A549 (cell line): Measurements from ENCODE around the gene CNTNAP2. TPM values are rescaled to one million over a fixed set of nuclear protein-coding genes. Genes with fewer than 3 reads are reported as not detected.

ENCODE experiments used
- ATAC-seq, 2 experiments: fragments of 200-7000 bp in 1 of 2; fragments of >200 bp in 1 of 2; cut with Nextera tagmentation in 1 of 2; cut with Tn5 transposase in 1 of 2; 3 replicates each; pipeline versions ENCODE4 v1.8.0 to v1.9.1; 2018 to 2020; ENCODE audit warnings: mild to moderate bottlenecking in 1 of 2, moderate library complexity in 1 of 2
- CTCF ChIA-PET: fragments of 300-600 bp; sonication (Branson Sonifier 250); formaldehyde crosslinking; extraction: SDS; loops from one replicate; lab custom pipeline; 2021; ENCODE audit warnings: antibody characterized with exemption, inconsistent platforms; lab: Yijun Ruan, JAX
- POLR2A ChIA-PET: fragments of 350-600 bp; formaldehyde crosslinking; extraction: SDS; loops from one replicate; lab custom pipeline; 2021; ENCODE audit warnings: antibody characterized with exemption, inconsistent platforms; lab: Yijun Ruan, JAX
- DNase-seq, 2 experiments: peaks; one replicate each; pipeline versions ENCODE4 v3.0.0 to v3.0.0-alpha.2; 2011 to 2016; ENCODE audit warnings: low read depth in 1 of 2, low spot score in 1 of 2
- FAIRE-seq: peaks from 2 replicates; lab custom pipeline; 2011; peaks lifted over from hg19 to GRCh38; lab: Jason Lieb, UNC
- H3K27ac ChIP-seq, 2 experiments: fragments of >200 bp; sonication (Bioruptor Twin); formaldehyde crosslinking; 3 replicates each; pipeline ENCODE4 v1.5.1; 2016 to 2017
- H3K4me1 ChIP-seq: fragments of >200 bp; sonication (Bioruptor Twin); formaldehyde crosslinking; 3 replicates; pipeline ENCODE4 v1.6.1; 2016
- H3K4me2 ChIP-seq: fragments of >200 bp; sonication (Bioruptor Twin); formaldehyde crosslinking; 3 replicates; pipeline ENCODE4 v1.6.1; 2016
- H3K4me3 ChIP-seq: fragments of >200 bp; sonication (Bioruptor Twin); formaldehyde crosslinking; 3 replicates; pipeline ENCODE4 v1.5.1; 2016
- H3K9me3 ChIP-seq: fragments of >200 bp; sonication (Bioruptor Twin); formaldehyde crosslinking; 3 replicates; pipeline ENCODE4 v1.6.1; 2016
- BHLHE40 ChIP-seq: IDR thresholded peaks from 2 replicates; pipeline ENCODE4 v1.6.1; 2012; ENCODE audit warnings: low read depth, low read length, inconsistent platforms
- CEBPB ChIP-seq, 2 experiments: fragments of >200 bp in 1 of 2; sonication (Bioruptor Twin) in 1 of 2; formaldehyde crosslinking in 1 of 2; IDR thresholded peaks; 2 replicates each; pipeline ENCODE4 v1.6.1; 2012 to 2016
- CHD2 ChIP-seq: fragments of 150-350 bp; IDR thresholded peaks from 2 replicates; pipeline ENCODE4 v1.6.1; 2014; ENCODE audit warnings: low read length; ENCODE audit not compliant: partially characterized antibody
- CTCF ChIP-seq: fragments of >200 bp; sonication (Bioruptor Twin); formaldehyde crosslinking; IDR thresholded peaks from 3 replicates; pipeline ENCODE4 v1.5.1; 2016
- EHF ChIP-seq: fragments of 250-450 bp; sonication (Bioruptor Pico); IDR thresholded peaks from 2 replicates; pipeline ENCODE4 v1.5.0; 2020; ENCODE audit warnings: mild to moderate bottlenecking
- EHMT2 ChIP-seq: fragments of 200-600 bp; sonication (generic); IDR thresholded peaks from 2 replicates; pipeline ENCODE4 v1.6.1; 2016; ENCODE audit warnings: antibody characterized with exemption, low read depth, mild to moderate bottlenecking, moderate library complexity
- FOSB ChIP-seq: fragments of 250-450 bp; sonication (Bioruptor Pico); IDR thresholded peaks from 2 replicates; pipeline ENCODE4 v1.5.0; 2020; ENCODE audit warnings: mild to moderate bottlenecking, moderate library complexity
- HOXB13 ChIP-seq: fragments of 250-450 bp; sonication (Bioruptor Pico); IDR thresholded peaks from 2 replicates; pipeline ENCODE4 v1.5.0; 2020; ENCODE audit warnings: low read depth, mild to moderate bottlenecking, moderate library complexity
- HOXB5 ChIP-seq: fragments of 250-450 bp; sonication (Bioruptor Pico); IDR thresholded peaks from 2 replicates; pipeline ENCODE4 v1.5.0; 2020; ENCODE audit warnings: mild to moderate bottlenecking, moderate library complexity
- JUNB ChIP-seq: fragments of >200 bp; sonication (Bioruptor Twin); formaldehyde crosslinking; IDR thresholded peaks from 2 replicates; pipeline ENCODE4 v1.6.1; 2016
- MAZ ChIP-seq: fragments of 150-350 bp; IDR thresholded peaks from 2 replicates; pipeline ENCODE4 v1.6.1; 2014; ENCODE audit warnings: antibody characterized with exemption, low read depth, low read length, borderline replicate concordance
- MYC ChIP-seq: IDR thresholded peaks from 2 replicates; pipeline ENCODE4 v1.6.1; 2012; ENCODE audit warnings: mild to moderate bottlenecking, inconsistent platforms, low read length, improper control_type of control experiment, borderline replicate concordance
- NPAS2 ChIP-seq: fragments of 250-450 bp; sonication (Bioruptor Pico); IDR thresholded peaks from 2 replicates; pipeline ENCODE4 v1.8.0; 2022; ENCODE audit warnings: mild to moderate bottlenecking, moderate library complexity, borderline replicate concordance
- PBX3 ChIP-seq: IDR thresholded peaks from 2 replicates; pipeline ENCODE4 v1.6.1; 2012
- PHF8 ChIP-seq: fragments of 200-600 bp; sonication (generic); IDR thresholded peaks from 2 replicates; pipeline ENCODE4 v1.6.1; 2016; ENCODE audit warnings: low read depth, mild to moderate bottlenecking, antibody characterized with exemption, moderate library complexity, borderline replicate concordance
- POLR2AphosphoS2 ChIP-seq: conservative IDR thresholded peaks from 2 replicates; pipeline ENCODE4 v1.6.1; 2012; ENCODE audit warnings: low read length, improper control_type of control experiment, inconsistent platforms
- RAD21 ChIP-seq, 2 experiments: fragments of >200 bp in 1 of 2; sonication (Bioruptor Twin) in 1 of 2; formaldehyde crosslinking in 1 of 2; IDR thresholded peaks in 1 of 2; conservative IDR thresholded peaks in 1 of 2; 2 replicates in 1 of 2; 3 replicates in 1 of 2; pipeline ENCODE4 v1.6.1; 2012 to 2018; ENCODE audit warnings: inconsistent platforms in 1 of 2
- RARB ChIP-seq: fragments of 250-450 bp; sonication (Bioruptor Pico); IDR thresholded peaks from 2 replicates; pipeline ENCODE4 v1.8.0; 2021; ENCODE audit warnings: mild to moderate bottlenecking, moderate library complexity
- RCOR1 ChIP-seq: fragments of 150-350 bp; IDR thresholded peaks from 2 replicates; pipeline ENCODE4 v1.6.1; 2014; ENCODE audit warnings: antibody characterized with exemption, low read length, low read depth
- REST ChIP-seq: fragments of 200-600 bp; sonication (generic); IDR thresholded peaks from 2 replicates; pipeline ENCODE4 v1.6.1; 2016; ENCODE audit warnings: antibody characterized with exemption, mild to moderate bottlenecking, moderate library complexity
- RFX5 ChIP-seq: fragments of 450-650 bp; IDR thresholded peaks from 2 replicates; pipeline ENCODE4 v1.7.1; 2014; ENCODE audit warnings: antibody characterized with exemption, mild to moderate bottlenecking, moderate library complexity
- SREBF2 ChIP-seq: fragments of 450-650 bp; IDR thresholded peaks from 2 replicates; pipeline ENCODE4 v1.6.1; 2014; ENCODE audit warnings: mild to moderate bottlenecking, moderate library complexity
- TP53 ChIP-seq: fragments of 250-450 bp; sonication (Bioruptor Pico); IDR thresholded peaks from 2 replicates; pipeline ENCODE4 v1.5.0; 2021; ENCODE audit warnings: mild to moderate bottlenecking, moderate library complexity
- WGBS: methylation state at CpG from one replicate; pipeline ENCODE4 v1.1.6; 2017; ENCODE audit errors: missing lambda C conversion rate; 5-methylcytosine and 5-hydroxymethylcytosine counted together
- polyA plus RNA-seq, 4 experiments: library from polyadenylated mRNA; depleted of rRNA in 3 of 4; stranded (reverse); fragments of >200 nt; fragmentation: RNase III in 1 of 4; extraction: RNeasy Plus Mini Kit Qiagen cat#74134 plus additional on column Dnase treatment in 1 of 4; gene quantifications; 2 replicates in 3 of 4; 3 replicates in 1 of 4; pipeline ENCODE4 v1.2.3, GENCODE V29; 2011 to 2017
- TF ChIP-seq, protein P1 (sequence below): fragments of 150-350 bp; IDR thresholded peaks from 2 replicates; pipeline ENCODE4 v1.6.1; 2014; ENCODE audit warnings: low read depth, mild to moderate bottlenecking, low read length
- TF ChIP-seq, protein P2 (sequence below): fragments of 450-650 bp; IDR thresholded peaks from 2 replicates; pipeline ENCODE4 v1.6.1; 2014; ENCODE audit warnings: antibody characterized with exemption

CNTNAP2 gene
- polyA plus RNA-seq, 2 of the 4 experiments (the other 2 are of a cell fraction): 0.05 to 0.13 TPM

GRCh38 chr7:147578196-147578595 lies 1461.6 kb downstream of the CNTNAP2 start:
- ChIA-PET POLR2A (no interaction called here), CTCF (no interaction called here)
- H3K4me3 ChIP-seq: no peak overlapping the region
- DNase-seq (no peak), ATAC-seq (no peak), FAIRE-seq (no peak)
- no peaks in the 10 kb centered on the region for H3K9me3 ChIP-seq
- 25% methylated on average over 3 of the region's 3 CpGs for WGBS
- no peak for TF ChIP-seq RAD21 (conservative IDR thresholded peaks at IDR 0.05 in 1 of 2, IDR thresholded peaks at IDR 0.05 in 1 of 2)
- TF ChIP-seq NPAS2: no peak
- no peak for TF ChIP-seq EHMT2
- no peak for TF ChIP-seq BHLHE40
- no peak for TF ChIP-seq MYC
- no peak for TF ChIP-seq REST
- TF ChIP-seq EHF (CRISPR knock-in tag): no peak
- no peak for TF ChIP-seq MAZ
- TF ChIP-seq RFX5: no peak
- TF ChIP-seq CHD2: no peak
- TF ChIP-seq RCOR1: no peak
- TF ChIP-seq POLR2AphosphoS2: no peak
- TF ChIP-seq SREBF2: no peak
- TF ChIP-seq PHF8: no peak
- H3K4me1 ChIP-seq: no peaks in the 10 kb centered on the region
- no peak overlapping the region for H3K4me2 ChIP-seq
- H3K27ac ChIP-seq: no peak overlapping the region

GRCh38 chr7:147579148-147579547 lies 1462.5 kb downstream of the CNTNAP2 start:
- POLR2A ChIA-PET: no interaction called here
- ATAC-seq (no peak), DNase-seq (no peak), FAIRE-seq (no peak)
- WGBS: 0% methylated on average over 1 of the region's 1 CpG
- no peak overlapping the region for H3K4me3 ChIP-seq
- CTCF ChIA-PET: no interaction called here
- H3K27ac ChIP-seq: no peak overlapping the region
- H3K9me3 ChIP-seq: no peaks in the 10 kb centered on the region
- no peaks in the 10 kb centered on the region for H3K4me1 ChIP-seq
- no peak overlapping the region for H3K4me2 ChIP-seq
- TF ChIP-seq RARB (no peak), JUNB (no peak), SREBF2 (no peak), HOXB5 (CRISPR knock-in tag) (no peak), CEBPB (IDR thresholded peaks at IDR 0.05) (no peak), TP53 (CRISPR knock-in tag) (no peak), REST (no peak), PBX3 (no peak), CHD2 (no peak), HOXB13 (CRISPR knock-in tag) (no peak), NPAS2 (no peak), CTCF (no peak), FOSB (no peak)
- TF ChIP-seq, protein P1, sequence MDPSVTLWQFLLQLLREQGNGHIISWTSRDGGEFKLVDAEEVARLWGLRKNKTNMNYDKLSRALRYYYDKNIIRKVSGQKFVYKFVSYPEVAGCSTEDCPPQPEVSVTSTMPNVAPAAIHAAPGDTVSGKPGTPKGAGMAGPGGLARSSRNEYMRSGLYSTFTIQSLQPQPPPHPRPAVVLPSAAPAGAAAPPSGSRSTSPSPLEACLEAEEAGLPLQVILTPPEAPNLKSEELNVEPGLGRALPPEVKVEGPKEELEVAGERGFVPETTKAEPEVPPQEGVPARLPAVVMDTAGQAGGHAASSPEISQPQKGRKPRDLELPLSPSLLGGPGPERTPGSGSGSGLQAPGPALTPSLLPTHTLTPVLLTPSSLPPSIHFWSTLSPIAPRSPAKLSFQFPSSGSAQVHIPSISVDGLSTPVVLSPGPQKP: no peak
- TF ChIP-seq, protein P2, sequence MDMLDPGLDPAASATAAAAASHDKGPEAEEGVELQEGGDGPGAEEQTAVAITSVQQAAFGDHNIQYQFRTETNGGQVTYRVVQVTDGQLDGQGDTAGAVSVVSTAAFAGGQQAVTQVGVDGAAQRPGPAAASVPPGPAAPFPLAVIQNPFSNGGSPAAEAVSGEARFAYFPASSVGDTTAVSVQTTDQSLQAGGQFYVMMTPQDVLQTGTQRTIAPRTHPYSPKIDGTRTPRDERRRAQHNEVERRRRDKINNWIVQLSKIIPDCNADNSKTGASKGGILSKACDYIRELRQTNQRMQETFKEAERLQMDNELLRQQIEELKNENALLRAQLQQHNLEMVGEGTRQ: no peak
